H7 (cell line): ENCODE measurements around the gene PTPRN2. TPM values are rescaled to one million over a fixed set of nuclear protein-coding genes. Genes with fewer than 3 reads are reported as not detected.
A peak's percentile ranks its signal among the peaks of the same experiment; 100 is the strongest.

Experiments
- DNase-seq: peaks from one replicate; pipeline ENCODE4 v3.0.0; 2012
- H3K27me3 ChIP-seq: 2 replicates; pipeline ENCODE4 v1.6.0; 2011; ENCODE audit warnings: mild to moderate bottlenecking, low read length; ENCODE audit not compliant: control insufficient read depth, insufficient read depth
- H3K36me3 ChIP-seq: replicated peaks from 2 replicates; pipeline ENCODE4 v1.5.1; 2011; ENCODE audit warnings: low read length; ENCODE audit not compliant: control insufficient read depth, insufficient read depth
- H3K4me3 ChIP-seq: 2 replicates; pipeline ENCODE4 v1.5.1; 2011; ENCODE audit warnings: low read depth, mild to moderate bottlenecking, control low read depth, low read length, moderate library complexity; ENCODE audit not compliant: insufficient read depth
- total RNA-seq: library from RNA; depleted of rRNA; stranded (reverse); fragments of >200 nt; shearing (Covaris generic); gene quantifications from 2 replicates; pipeline ENCODE4 v1.2.3, GENCODE V29; 2014

The PTPRN2 gene
- total RNA-seq, 1 experiment from 2014 or later, result 0.80 TPM

DNA sequence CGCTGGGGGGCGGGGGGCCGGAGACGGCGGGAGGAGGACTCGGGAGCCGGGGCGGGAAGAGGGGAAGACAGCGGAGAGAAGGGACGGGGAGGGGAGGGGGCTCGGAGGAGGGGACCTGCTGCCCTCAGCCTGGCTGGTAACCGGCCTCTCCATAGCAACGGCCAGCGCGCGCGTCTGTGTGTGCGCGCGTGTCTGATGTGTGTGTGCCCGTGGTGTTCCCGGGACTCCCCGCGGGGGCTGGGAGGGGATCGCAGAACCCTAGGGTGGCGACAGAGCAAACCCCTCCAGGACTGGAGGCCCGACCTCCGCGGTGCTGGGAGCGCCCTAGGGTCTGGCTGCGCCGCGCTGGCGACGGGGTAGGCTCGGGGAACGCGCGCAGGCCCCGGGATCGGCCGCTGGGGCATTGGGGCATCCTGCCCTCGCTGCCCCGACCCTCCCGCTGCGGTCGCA lies 894.5 kb downstream of the PTPRN2 start:
- Histone ChIP-seq H3K27me3 (peaks cover 73% of the 10 kb centered on the region), H3K4me3 (peak overlapping the region; percentile 33), H3K36me3 (no peaks in the 10 kb centered on the region)
- peak; percentile 94 for DNase-seq

DNA sequence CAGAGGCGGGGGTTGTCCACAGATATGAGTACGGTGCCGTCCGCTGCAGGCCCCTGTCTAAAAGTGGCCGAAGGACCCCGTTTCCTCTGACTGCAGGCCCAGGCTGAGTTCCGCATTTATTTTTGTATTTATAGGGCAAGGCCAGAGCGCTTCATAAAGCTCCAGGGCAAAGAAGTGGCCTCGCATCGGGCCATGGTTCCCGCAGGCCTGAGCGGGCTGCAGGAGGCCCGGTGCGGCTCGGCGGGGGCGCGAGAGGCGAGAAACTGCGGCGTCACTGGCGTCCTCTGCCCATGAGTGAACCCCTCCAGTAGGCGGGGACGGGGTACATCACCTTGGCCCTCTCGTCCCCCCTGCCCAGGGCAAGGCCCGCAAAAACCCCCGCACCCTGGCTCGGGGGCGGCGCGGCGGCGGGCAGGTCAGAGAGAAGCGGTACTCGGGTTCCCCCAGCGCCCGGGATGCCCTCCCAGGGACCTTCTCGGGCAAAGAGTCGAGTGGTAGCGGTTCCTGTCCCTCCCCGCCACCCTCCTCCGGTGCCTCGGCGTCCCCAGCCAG lies 895.1 kb downstream of the PTPRN2 start:
- no peak for DNase-seq
- Histone ChIP-seq H3K4me3 (peak overlapping the region; percentile 12; the same call in 1 of the 2 replicates), H3K27me3 (peaks cover 78% of the 10 kb centered on the region), H3K36me3 (no peaks in the 10 kb centered on the region)

- peak overlapping the region; percentile 19 for H3K4me3 ChIP-seq
- peak; percentile 87 for DNase-seq
- H3K27me3 ChIP-seq, result peaks cover 85% of the 10 kb centered on the region
- H3K36me3 ChIP-seq, result no peaks in the 10 kb centered on the region
Measured at GRCh38 chr7:157691586-157692459, 895.8 kb downstream of the PTPRN2 start.

DNA sequence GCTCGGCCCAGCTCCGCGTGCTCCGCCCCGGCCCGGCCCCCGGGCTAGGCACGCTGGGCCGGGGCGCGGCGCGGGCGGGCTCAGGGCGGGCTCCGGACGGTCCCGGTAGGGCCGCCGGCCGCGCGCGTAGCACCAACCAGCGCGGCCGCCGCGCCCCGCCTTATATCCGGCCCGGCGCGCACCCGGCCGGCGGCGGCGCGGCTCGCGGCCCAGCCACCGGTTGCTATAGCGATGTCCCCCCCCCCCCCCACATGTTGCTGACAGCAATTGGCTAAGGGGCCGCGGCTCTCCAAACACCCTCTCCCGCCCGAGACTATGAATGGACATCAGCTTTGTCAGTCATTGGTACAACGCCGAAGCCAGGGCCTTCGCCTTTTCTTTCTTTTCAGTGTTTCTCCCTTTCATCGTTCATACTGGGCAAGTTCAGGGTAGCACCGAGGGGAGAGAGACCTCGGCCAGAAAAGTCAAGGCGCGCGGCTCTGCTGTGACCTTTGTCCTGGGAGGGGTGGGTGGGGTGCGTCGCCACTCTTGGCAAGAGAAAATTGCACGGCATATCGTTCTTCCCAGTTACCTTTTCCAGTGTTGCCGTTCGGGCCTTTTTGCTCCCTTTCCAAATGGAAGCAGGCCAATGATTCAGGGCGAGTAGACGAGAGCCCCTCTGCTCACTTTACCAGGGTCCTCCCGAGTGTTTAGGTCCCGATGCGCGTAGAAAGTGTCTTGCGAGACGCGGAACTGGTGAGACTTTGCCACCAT lies 896.6 kb downstream of the PTPRN2 start:
- Histone ChIP-seq H3K36me3 (no peaks in the 10 kb centered on the region), H3K27me3 (peaks cover 93% of the 10 kb centered on the region), H3K4me3 (peak overlapping the region; percentile 36)
- DNase-seq, result peak; percentile 97

- no peak for DNase-seq
- Histone ChIP-seq H3K36me3 (no peaks in the 10 kb centered on the region), H3K4me3 (peak overlapping the region; percentile 36), H3K27me3 (peaks cover 97% of the 10 kb centered on the region)
Measured at GRCh38 chr7:157690058-157690832, 897.4 kb downstream of the PTPRN2 start.

DNA sequence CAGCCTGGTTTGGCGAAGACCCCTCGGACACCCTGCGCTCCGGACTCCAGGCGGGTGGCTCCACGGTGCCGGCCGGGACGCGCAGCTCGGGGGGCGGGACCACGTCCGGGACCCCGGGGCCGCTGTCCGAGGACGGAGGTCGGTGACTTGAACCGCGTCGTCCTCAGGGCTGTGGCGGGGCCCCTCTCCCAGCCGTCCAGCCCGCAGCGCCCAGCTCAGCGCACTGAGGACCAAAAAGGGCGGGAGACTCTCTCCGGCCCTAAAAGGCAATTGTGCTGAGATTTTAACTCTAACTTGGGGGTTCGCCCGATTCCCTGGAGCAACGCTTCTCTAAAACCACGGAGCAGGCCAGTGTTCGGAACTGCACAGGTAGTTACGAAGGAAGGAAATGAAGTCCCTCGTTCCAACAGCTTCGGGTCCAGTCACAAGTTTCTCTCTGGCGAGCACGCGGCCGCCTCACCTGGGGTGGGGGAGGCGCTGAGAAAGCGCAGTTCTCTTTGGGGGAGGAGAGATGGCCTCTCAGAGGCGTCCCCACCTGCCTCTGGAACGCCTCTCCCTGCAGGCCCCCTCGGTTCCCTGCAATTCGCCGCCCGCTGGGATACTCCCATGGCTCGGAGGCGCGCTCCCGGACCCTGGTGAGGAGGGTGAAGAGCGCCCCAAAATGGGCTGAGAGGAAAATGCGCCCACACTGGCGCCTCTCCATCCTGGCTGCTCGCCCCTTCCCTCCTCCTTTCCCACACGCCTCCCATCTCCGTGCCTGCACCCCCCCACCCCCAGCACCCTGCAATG lies 898.2 kb downstream of the PTPRN2 start:
- Histone ChIP-seq H3K36me3 (no peaks in the 10 kb centered on the region), H3K27me3 (peaks cover 97% of the 10 kb centered on the region), H3K4me3 (peak overlapping the region; percentile 44)
- DNase-seq, result peak; percentile 82

- H3K27me3 ChIP-seq, result peaks cover 93% of the 10 kb centered on the region
Measured at GRCh38 chr7:157688533-157689268, 898.9 kb downstream of the PTPRN2 start.

DNA sequence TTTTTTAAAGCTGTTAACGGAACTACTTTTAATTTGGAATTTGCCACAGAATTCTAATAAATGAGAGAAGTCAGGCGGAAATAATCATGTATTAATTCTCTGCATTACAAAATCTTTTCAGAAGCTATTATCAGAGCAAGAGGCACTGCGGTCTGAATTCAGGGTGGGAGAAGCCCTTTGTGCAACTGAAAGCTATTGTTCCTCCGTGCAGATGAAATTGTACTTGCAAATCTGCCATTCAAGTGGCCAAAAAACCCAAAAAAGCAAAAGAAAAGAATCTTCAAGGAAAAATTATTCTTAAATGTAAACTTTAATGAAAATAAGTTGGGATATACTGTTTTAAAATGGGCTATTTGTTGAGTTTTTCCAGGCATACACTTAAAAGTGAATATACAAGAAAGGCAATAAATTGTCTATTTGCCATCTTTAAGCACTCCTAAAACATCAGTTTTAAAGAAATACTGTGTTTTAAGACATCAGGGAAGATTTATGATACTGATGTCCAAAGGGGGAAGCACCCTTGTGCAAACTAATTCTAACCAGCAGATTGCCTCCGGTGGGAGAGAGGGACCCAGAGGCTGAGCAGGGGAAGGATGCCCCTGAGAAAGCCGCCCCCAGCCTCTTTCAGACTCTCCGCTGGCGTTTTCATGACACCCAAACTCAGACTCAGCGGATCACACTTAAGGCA lies 899.6 kb downstream of the PTPRN2 start:
- Histone ChIP-seq H3K4me3 (no peak overlapping the region), H3K27me3 (peaks cover 93% of the 10 kb centered on the region), H3K36me3 (no peaks in the 10 kb centered on the region)
- DNase-seq, result peak; percentile 78

More at GRCh38 chr7:157688533-157689268, 898.9 kb downstream of the PTPRN2 start:
- Histone ChIP-seq H3K4me3 (peak overlapping the region; percentile 44), H3K36me3 (no peaks in the 10 kb centered on the region)
- peak; percentile 92 for DNase-seq

DNA sequence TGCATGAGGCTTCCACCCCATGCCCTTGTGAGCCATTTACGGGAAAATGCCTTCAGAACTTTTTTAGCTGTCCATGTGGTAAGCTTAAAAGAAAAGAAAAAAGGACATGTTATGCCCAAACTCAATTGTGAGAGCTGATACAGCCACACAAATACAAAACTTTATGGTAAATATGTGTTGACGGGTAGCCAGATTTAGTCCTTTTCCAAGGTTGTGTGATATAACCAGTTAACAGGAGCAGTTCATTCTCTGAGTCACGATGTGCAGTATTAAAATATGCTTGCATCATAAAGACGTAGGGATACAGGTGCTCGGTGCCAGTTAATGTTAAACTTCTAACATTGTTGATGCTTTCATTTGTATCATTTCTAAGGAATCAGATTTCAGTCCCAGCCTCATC lies 900.5 kb downstream of the PTPRN2 start:
- DNase-seq, result no peak
- Histone ChIP-seq H3K4me3 (no peak overlapping the region), H3K27me3 (peaks cover 94% of the 10 kb centered on the region), H3K36me3 (no peaks in the 10 kb centered on the region)

- Histone ChIP-seq H3K36me3 (no peaks in the 10 kb centered on the region), H3K4me3 (no peak overlapping the region), H3K27me3 (peaks cover 94% of the 10 kb centered on the region)
- peak; percentile 36 for DNase-seq
Measured at GRCh38 chr7:157686285-157686894, 901.2 kb downstream of the PTPRN2 start.

- DNase-seq, result peak; percentile 78
- Histone ChIP-seq H3K36me3 (no peaks in the 10 kb centered on the region), H3K4me3 (no peak overlapping the region), H3K27me3 (peaks cover 95% of the 10 kb centered on the region)
Measured at GRCh38 chr7:157685430-157686284, 902.0 kb downstream of the PTPRN2 start.
